Measurements from ENCODE around the gene PLA2G3.
"Not testable (repeated sequence)": the region's sequence is repeated elsewhere in the genome, so short reads cannot be mapped to it uniquely, and the experiment has no call there.

GRCh38 chr22:31171734-31172133 lies 31.4 kb upstream of the PLA2G3 start:
- TF ChIP-seq CTCF (IDR thresholded peaks at IDR 0.05; ENCODE audit: borderline replicate concordance, extremely low read depth, low read length, poor library complexity, severe bottlenecking); EZH2 (IDR thresholded peaks at IDR 0.05; ENCODE audit: borderline replicate concordance, low read depth, low read length, severe bottlenecking): not testable (repeated sequence)

All from DND-41 (cell line).